ENCODE measurements around the gene SRSF3.
"Not testable (repeated sequence)": the region's sequence is repeated elsewhere in the genome, so short reads cannot be mapped to it uniquely, and the experiment has no call there.

SRSF3 gene

DNA sequence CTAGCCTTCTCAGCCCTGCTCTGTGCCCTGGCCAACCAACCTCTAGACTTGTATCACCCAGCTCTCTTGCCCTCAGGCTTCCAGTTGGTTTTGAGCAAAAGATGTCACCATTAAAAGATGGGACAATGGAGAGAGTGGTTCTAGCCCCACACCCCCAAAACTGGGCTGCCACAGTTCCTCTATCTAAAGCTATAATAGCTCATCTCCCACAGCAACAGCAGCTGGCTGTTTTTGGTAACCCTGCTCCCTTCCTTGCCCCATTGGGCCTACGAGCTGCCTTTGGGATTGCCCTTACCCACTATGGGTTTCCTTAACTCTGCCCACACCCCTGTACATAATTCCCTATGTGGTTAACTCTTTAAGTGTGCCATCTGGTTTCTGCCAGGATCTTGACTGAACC is 7.6 kb upstream of the SRSF3 start:
- TF ChIP-seq, protein P1, sequence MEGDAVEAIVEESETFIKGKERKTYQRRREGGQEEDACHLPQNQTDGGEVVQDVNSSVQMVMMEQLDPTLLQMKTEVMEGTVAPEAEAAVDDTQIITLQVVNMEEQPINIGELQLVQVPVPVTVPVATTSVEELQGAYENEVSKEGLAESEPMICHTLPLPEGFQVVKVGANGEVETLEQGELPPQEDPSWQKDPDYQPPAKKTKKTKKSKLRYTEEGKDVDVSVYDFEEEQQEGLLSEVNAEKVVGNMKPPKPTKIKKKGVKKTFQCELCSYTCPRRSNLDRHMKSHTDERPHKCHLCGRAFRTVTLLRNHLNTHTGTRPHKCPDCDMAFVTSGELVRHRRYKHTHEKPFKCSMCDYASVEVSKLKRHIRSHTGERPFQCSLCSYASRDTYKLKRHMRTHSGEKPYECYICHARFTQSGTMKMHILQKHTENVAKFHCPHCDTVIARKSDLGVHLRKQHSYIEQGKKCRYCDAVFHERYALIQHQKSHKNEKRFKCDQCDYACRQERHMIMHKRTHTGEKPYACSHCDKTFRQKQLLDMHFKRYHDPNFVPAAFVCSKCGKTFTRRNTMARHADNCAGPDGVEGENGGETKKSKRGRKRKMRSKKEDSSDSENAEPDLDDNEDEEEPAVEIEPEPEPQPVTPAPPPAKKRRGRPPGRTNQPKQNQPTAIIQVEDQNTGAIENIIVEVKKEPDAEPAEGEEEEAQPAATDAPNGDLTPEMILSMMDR (IDR thresholded peaks at IDR 0.05; ENCODE audit: low read length, missing control alignments), result no peak
- no peak overlapping the region for H3K4me3 ChIP-seq (replicated peaks; ENCODE audit: low read depth, low read length)
- no peak for DNase-seq (ENCODE audit: low read depth)

- not testable (repeated sequence) for H3K4me3 ChIP-seq (replicated peaks; ENCODE audit: low read depth, low read length); DNase-seq (ENCODE audit: low read depth)
These were observed 5.1 kb upstream of the SRSF3 start for GRCh38 chr6:36589025-36589400.

- TF ChIP-seq, protein P1 (IDR thresholded peaks at IDR 0.05; ENCODE audit: low read length, missing control alignments), result no peak
- peak; percentile 79 for DNase-seq (ENCODE audit: low read depth)
- no peak overlapping the region for H3K4me3 ChIP-seq (replicated peaks; ENCODE audit: low read depth, low read length)
These were observed 3.9 kb upstream of the SRSF3 start for GRCh38 chr6:36590237-36590636.

- DNase-seq (ENCODE audit: low read depth), result no peak
- TF ChIP-seq, protein P1 (IDR thresholded peaks at IDR 0.05; ENCODE audit: low read length, missing control alignments), result no peak
- H3K4me3 ChIP-seq (replicated peaks; ENCODE audit: low read depth, low read length), result no peak overlapping the region
These were observed 1.9 kb upstream of the SRSF3 start for GRCh38 chr6:36592221-36592655.

- no peak for DNase-seq (ENCODE audit: low read depth)
- TF ChIP-seq, protein P1 (IDR thresholded peaks at IDR 0.05; ENCODE audit: low read length, missing control alignments), result no peak
- peak overlapping the region; percentile 97 for H3K4me3 ChIP-seq (replicated peaks; ENCODE audit: low read depth, low read length)
These were observed 563 bp upstream of the SRSF3 start for GRCh38 chr6:36593569-36594028.

DNA sequence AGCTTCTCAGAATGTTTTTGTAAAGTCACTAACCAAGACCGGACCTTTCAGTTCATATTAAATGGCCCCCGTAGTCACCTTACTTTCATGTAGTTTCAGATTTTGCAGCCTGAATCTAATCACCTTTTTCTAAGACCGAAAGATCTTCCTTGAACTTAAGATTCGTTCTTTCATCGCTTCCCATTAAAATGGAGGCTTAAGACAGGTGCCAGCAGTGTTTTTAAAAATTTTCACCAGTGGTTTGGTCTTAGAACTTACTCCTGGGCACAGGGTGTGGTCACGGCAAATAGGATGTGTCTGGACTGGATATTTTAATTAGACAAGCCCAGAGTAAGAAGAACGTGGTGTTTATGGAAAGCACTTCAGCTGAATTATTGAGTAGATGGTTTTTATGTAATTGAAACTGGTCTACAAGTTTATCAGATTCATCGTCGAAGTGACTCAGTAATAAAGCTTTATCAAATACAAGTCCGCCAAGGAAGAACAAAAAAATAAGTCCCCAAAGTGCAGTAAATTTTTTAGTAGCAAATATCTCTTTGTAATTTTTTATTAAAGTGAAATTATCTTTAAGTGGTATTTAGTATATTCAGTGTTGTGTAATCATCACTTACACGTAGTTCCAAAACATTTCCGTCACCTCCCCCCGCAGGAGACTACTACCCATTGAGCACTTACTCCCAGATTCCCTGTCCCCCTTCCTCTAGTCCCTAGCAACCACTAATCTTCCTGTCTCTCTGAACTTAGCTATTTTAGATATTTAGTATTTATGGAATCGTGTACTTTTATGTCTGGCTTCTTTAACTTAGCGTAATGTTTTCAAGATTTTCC is 868 bp downstream of the SRSF3 start:
- DNase-seq (ENCODE audit: low read depth), result peak; percentile 75
- TF ChIP-seq, protein P1 (IDR thresholded peaks at IDR 0.05; ENCODE audit: low read length, missing control alignments), result no peak
- peak overlapping the region; percentile 97 for H3K4me3 ChIP-seq (replicated peaks; ENCODE audit: low read depth, low read length)

- no peak for DNase-seq (ENCODE audit: low read depth)
- H3K4me3 ChIP-seq (replicated peaks; ENCODE audit: low read depth, low read length), result peak overlapping the region; percentile 97
- TF ChIP-seq, protein P1 (IDR thresholded peaks at IDR 0.05; ENCODE audit: low read length, missing control alignments), result no peak
These were observed 2.2 kb downstream of the SRSF3 start for GRCh38 chr6:36596356-36596755.
